Measurements from ENCODE around the gene GPR156.

- no peak for TF ChIP-seq TARDBP (IDR thresholded peaks at IDR 0.05)
- no peak for TF ChIP-seq FOXK2 (IDR thresholded peaks at IDR 0.05)
- TF ChIP-seq BHLHE40 (IDR thresholded peaks at IDR 0.05; ENCODE audit: borderline replicate concordance): no peak
- TF ChIP-seq, protein P1, sequence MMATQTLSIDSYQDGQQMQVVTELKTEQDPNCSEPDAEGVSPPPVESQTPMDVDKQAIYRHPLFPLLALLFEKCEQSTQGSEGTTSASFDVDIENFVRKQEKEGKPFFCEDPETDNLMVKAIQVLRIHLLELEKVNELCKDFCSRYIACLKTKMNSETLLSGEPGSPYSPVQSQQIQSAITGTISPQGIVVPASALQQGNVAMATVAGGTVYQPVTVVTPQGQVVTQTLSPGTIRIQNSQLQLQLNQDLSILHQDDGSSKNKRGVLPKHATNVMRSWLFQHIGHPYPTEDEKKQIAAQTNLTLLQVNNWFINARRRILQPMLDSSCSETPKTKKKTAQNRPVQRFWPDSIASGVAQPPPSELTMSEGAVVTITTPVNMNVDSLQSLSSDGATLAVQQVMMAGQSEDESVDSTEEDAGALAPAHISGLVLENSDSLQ (IDR thresholded peaks at IDR 0.05): no peak
Measured at GRCh38 chr3:120272286-120272685, 12.7 kb downstream of the GPR156 start.

Measured in HEK293T (cell line).